HG02938 (cell line): ENCODE results near the gene MCM3.

Experiments used
- ATAC-seq: cut with Tn5 transposase; IDR thresholded peaks from one replicate; pipeline ENCODE4 v1.9.1; 2021; ENCODE audit warnings: mild to moderate bottlenecking, moderate library complexity; ENCODE audit not compliant: unreplicated experiment

MCM3 gene

GRCh38 chr6:52304983-52305390, 20.4 kb upstream of the MCM3 start:
- peak; percentile 56 for ATAC-seq

GRCh38 chr6:52303178-52303577, 18.6 kb upstream of the MCM3 start:
- no peak for ATAC-seq

GRCh38 chr6:52301326-52301725, 16.8 kb upstream of the MCM3 start:
- ATAC-seq = no peak

GRCh38 chr6:52300489-52300931, 16.0 kb upstream of the MCM3 start:
- no peak for ATAC-seq

- ATAC-seq = no peak
These were observed 15.1 kb upstream of the MCM3 start for GRCh38 chr6:52299653-52300052.

- no peak for ATAC-seq
These were observed 12.9 kb upstream of the MCM3 start for GRCh38 chr6:52297433-52297832.

- ATAC-seq = no peak
These were observed 8.5 kb upstream of the MCM3 start for GRCh38 chr6:52293067-52293466.

GRCh38 chr6:52288841-52289240, 4.3 kb upstream of the MCM3 start:
- no peak for ATAC-seq

- ATAC-seq = no peak
These were observed 3.7 kb upstream of the MCM3 start for GRCh38 chr6:52288216-52288615.

GRCh38 chr6:52286798-52287432, 2.4 kb upstream of the MCM3 start:
- no peak for ATAC-seq

- ATAC-seq = no peak
These were observed 881 bp upstream of the MCM3 start for GRCh38 chr6:52285177-52286068.

- ATAC-seq = no peak
These were observed 447 bp downstream of the MCM3 start for GRCh38 chr6:52284131-52284459.

- no peak for ATAC-seq
These were observed 1.4 kb downstream of the MCM3 start for GRCh38 chr6:52283111-52283510.

GRCh38 chr6:52276130-52276529, 8.4 kb downstream of the MCM3 start:
- no peak for ATAC-seq

GRCh38 chr6:52271852-52272460, 12.6 kb downstream of the MCM3 start:
- no peak for ATAC-seq

- peak; percentile 56 for ATAC-seq
These were observed 20.6 kb downstream of the MCM3 start for GRCh38 chr6:52263709-52264540.

- no peak for ATAC-seq
These were observed 21.8 kb downstream of the MCM3 start for GRCh38 chr6:52262620-52263344.

- no peak for ATAC-seq
These were observed 23.3 kb downstream of the MCM3 start for GRCh38 chr6:52261229-52261628.

GRCh38 chr6:52260634-52261033, 23.9 kb downstream of the MCM3 start:
- no peak for ATAC-seq

GRCh38 chr6:52255434-52255833, 29.1 kb downstream of the MCM3 start:
- ATAC-seq = no peak
